GM12872 (cell line): ENCODE results near the gene VRK3.

ENCODE experiments used
- TF ChIP-seq, protein P1 (sequence below): IDR thresholded peaks from 3 replicates; pipeline ENCODE4 v1.5.1; 2011; ENCODE audit warnings: low read depth, mild to moderate bottlenecking, low read length, moderate library complexity; ENCODE audit not compliant: insufficient read depth

Gene VRK3, protein sequence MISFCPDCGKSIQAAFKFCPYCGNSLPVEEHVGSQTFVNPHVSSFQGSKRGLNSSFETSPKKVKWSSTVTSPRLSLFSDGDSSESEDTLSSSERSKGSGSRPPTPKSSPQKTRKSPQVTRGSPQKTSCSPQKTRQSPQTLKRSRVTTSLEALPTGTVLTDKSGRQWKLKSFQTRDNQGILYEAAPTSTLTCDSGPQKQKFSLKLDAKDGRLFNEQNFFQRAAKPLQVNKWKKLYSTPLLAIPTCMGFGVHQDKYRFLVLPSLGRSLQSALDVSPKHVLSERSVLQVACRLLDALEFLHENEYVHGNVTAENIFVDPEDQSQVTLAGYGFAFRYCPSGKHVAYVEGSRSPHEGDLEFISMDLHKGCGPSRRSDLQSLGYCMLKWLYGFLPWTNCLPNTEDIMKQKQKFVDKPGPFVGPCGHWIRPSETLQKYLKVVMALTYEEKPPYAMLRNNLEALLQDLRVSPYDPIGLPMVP

DNA sequence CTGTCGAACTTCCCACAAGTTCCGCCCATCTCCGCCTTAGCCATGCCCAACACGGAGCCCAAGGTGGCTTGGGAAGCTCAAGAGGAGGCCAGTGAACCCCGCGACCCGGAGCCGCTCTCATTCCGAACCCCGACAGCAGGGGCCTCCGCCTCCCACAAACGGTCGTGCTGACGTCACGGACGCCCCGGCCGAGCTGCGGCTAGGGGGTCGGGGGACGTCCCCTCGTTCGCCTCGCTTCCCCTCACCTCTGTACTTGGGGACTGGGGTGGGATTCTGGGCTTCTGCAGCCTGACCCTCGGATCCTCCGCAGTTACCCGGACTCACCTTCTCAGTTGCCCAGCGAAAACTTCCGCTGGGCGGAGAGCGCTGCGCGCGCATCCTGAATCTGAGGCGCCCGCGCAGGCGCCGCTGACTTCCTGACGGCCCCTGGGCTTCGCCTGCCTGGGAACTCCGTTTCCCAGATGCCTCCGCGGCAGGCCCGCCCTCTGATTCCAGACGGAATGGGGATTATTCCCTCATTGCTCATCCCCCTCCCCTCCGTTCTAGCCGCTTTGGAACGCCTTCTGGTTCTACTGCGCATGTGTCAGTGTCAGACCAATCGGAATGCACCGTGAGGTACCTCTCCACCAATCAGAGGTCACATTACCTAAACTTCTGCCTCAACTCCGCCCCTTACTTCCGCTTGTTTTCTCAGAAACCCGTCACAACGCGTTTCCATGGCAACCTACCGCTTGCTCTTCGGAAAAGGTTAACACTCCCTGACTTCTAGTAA, at the start of gene VRK3:
Gene VRK3, minus strand, starts transcription at position 351 of the 772 bp plus-strand sequence. CDS start 9,210 bp downstream, outside the sequence.
- TF ChIP-seq, protein P1, sequence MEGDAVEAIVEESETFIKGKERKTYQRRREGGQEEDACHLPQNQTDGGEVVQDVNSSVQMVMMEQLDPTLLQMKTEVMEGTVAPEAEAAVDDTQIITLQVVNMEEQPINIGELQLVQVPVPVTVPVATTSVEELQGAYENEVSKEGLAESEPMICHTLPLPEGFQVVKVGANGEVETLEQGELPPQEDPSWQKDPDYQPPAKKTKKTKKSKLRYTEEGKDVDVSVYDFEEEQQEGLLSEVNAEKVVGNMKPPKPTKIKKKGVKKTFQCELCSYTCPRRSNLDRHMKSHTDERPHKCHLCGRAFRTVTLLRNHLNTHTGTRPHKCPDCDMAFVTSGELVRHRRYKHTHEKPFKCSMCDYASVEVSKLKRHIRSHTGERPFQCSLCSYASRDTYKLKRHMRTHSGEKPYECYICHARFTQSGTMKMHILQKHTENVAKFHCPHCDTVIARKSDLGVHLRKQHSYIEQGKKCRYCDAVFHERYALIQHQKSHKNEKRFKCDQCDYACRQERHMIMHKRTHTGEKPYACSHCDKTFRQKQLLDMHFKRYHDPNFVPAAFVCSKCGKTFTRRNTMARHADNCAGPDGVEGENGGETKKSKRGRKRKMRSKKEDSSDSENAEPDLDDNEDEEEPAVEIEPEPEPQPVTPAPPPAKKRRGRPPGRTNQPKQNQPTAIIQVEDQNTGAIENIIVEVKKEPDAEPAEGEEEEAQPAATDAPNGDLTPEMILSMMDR: peak; percentile 30; the same call in 1 of the 3 replicates

DNA sequence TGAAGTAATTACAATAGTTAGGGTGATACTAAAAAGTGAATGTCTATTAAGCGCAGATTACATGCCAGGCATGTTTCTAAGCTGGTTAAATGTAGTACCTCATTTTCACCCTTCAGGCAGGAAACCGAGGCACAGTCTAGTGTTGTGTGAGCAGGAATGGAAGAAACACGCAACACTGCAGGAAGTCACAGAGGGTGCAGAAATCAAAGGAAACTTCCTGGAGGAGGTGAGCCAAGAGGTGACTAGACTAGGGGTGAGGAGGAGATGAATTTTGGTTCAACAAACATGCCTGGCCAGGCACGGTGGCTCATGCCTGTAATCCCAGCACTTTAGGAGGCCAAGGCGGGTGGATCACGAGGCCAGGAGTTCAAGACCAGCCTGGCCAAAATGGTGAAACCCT, 42.4 kb upstream of the VRK3 start:
- TF ChIP-seq, protein P1: no peak

DNA sequence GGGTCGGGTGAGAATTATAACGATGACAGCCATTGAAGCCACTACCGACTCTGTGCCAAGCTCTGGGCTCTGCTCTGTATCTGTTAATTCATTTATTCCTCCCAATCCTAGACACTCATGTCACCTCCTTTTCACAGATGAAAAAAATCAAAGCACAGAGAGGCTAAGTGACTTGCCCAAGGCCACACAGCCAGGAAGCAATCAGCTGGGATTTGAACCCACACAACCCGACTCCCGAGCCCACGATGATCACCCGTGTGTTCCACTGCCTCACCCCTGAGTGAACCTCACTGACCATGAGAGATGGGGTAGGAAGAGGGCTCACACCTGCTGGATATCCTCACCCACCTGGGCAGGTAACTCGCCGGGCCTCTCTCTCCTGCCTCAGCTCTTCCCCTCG, 40.8 kb upstream of the VRK3 start:
- TF ChIP-seq, protein P1: no peak

DNA sequence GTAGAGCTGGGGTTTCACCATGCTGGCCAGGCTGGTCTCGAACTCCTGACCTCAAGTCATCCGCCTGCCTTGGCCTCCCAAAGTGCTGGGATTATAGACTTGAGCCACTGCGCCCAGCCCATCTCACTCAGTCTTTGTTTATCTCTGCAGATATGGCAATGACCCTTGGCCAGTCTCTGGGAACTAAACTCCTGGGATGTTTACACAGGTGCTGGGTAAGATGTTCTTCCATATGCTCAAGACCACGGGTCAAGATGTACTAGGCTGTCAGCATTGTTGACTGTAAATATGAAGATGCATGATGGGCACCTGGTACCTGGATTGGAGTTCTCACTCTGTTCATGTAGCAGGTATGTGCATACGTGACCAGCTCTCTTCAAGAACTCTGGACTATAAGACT, 36.5 kb upstream of the VRK3 start:
- TF ChIP-seq, protein P1: no peak

DNA sequence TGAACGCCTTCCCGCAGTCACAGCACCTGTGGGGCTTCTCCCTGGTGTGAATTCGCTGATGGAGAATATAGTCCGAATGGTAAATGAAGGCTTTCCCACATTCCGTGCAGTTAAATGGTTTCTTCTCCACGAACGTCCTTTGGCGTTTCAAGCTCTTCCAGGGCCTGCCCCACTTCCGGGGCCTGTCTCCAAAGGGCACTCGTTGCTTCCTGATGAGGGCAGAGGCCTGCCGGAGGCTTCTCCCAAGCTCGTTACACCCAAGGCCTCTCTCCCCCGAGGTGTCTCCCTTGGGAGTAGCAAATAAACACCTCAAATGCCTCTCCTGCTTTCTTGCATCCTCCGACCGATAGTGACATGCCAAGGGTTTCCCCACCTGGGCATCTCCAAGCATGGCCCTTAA, 34.9 kb upstream of the VRK3 start:
- TF ChIP-seq, protein P1: no peak

DNA sequence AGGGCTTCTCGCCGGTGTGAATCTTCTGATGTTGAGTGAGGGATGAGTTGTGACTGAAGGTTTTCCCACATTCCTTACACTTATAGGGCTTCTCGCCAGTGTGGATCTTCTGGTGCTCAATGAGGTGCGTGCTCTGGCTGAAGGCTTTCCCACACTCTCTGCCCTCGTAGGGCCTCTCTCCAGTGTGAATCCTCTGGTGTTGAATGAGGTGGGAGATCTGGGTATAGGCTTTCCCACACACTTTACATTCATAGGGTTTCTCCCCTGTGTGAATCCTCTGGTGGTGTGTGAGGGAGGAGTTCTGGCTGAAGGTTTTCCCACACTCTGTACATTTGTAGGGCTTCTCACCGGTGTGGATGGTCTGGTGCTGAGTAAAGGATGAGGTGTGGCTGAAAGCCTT, 33.9 kb upstream of the VRK3 start:
- TF ChIP-seq, protein P1: no peak

DNA sequence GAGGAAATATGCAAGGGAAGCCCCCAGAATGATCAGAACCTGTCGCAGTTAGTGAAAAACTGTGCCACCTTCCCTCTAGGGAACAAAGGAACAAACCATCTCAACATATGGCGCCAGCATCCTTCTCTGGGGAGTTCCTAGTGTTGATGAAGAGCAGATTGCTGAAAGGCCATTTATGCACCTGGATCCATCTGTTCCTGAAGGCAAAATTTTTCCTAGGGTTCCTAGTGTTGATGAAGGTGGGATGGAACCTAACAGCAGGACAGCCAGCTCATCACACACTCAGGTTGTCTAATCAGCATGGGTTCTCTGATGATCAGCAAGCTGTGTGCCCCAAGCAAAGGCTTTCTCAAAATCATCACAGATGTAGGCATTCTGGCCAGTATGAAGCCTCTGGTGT, 33.3 kb upstream of the VRK3 start:
- TF ChIP-seq, protein P1: no peak
